ENCODE measurements around the gene GHDC.
"Not testable (repeated sequence)": the region's sequence is repeated elsewhere in the genome, so short reads cannot be mapped to it uniquely, and the experiment has no call there.

GHDC gene

DNA sequence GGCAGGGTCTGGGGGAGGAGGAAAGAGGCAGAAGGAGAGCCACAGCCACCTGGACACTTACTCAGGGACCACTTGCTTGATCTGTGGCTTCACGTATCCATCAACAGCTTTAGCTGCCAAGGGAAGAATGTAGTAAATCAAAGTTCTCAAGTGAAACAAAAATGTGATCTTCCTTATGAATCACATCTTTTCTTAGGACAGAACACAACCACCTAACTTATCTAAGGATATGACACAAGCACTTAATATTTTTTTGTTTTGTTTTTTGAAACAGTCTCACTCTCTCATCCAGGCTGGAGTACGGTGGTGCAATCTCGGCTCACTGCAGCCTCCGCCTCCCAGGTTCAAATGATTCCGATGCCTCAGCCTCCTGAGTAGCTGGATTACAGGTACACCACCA, 8.4 kb upstream of the GHDC start:
- no peak for FAIRE-seq

DNA sequence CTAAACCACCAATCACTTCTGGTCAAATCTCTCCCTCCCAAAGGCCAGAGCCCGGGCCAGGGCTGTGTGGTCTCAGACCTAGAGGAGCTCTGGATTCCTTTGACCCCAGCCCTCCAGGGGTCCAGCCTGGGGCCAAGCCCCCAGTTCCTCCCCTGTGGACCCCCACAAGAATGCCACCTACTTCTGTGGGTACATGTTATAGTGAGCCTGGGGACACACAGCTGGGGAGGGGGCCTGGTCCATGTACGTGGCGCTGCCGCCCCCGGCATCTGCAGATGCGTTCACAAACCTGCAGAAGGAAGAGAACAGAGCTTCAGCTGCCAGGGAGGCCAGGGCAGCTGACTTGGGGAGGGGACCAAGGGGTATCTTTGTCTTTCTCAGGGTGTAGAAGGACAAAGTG, 7.9 kb upstream of the GHDC start:
- no peak for FAIRE-seq

- FAIRE-seq, result no peak
These were observed 7.1 kb upstream of the GHDC start for GRCh38 chr17:42201458-42201772.

DNA sequence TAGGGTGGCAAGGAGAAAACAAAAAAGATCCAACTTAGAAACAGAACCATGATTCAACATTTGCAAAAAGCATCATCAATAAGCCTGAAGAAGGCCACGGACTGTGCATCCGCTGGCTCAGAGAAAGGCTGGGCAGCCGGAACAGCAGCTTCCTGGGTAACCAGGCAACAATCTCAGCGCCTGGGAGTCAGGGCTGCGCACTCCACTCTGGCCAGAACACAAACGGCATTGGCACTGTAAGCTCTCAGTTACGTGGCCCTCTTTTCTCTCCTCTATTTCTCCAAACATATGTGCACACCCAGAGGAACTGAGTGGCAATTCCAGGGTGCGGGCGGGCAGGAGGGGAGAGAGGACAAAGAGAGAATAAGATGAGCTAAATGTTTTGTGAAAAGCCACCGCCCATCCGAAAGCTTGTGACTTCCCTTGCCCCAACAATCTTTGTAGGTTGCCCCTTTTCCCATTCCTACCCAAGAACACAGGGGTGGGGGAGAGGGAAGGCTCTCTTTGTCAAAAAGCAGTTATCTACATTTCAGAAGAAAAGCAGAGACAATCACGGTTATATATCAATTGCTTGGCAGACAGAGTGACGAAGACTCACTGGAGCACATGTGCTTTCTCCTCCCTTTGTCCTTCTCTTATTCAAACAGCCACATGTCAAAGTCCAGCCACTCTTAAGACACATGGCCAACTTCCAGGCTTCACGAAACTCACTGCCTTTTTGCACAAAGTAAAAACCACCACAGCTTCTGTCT, 6.6 kb upstream of the GHDC start:
- no peak for FAIRE-seq

GRCh38 chr17:42199416-42200011, 5.2 kb upstream of the GHDC start:
- FAIRE-seq, result no peak

GRCh38 chr17:42198897-42199296, 4.6 kb upstream of the GHDC start:
- no peak for FAIRE-seq

GRCh38 chr17:42197564-42198156, 3.4 kb upstream of the GHDC start:
- no peak for FAIRE-seq

- no peak for FAIRE-seq
These were observed 902 bp downstream of the GHDC start for GRCh38 chr17:42193216-42193968.

DNA sequence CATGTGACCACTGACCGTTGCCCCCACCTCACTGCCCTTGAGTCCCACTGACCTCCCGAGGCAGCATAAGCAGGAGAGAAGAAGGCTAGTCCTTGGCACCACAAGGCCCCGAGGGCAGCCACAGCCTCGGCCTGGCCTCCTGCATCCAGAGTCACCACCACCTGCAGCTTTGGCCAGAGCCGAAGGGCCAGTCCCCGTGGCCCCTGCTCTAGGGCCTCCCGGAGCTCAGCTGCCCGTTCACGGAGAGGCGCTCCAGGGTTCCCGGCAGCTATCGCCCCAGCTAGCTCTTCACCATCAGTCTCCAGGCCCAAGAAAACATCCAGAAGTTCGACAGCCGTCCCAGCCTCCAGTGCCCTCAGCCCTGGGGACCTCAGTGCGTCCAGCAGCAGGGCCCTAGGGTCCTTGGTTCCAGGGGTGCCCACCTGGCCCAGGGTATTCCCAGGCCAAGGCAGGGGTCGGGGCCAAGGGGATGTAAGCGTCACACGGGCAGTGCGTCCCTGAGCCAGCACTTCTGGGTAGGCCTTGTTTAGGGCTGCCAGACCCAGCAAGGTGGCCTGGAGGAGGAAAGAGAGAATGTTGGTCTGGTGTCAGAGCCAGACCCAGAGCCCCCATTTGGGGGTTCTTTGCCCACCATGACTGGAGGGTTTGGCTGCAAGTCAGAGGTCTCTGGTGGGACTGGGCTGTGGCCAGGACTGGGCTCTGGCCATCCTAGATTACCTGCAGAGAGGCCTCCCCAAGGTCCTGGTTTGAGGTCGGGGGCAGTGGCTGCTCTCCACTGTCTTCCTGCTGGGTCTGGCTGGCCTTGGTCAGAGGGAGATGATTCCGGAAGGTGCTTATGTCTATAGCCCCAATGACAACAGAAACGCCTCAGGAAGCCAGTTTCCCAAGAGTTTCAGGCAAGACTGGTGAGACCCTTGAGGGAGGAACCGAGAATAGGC, 1.8 kb downstream of the GHDC start:
- no peak for FAIRE-seq

GRCh38 chr17:42191275-42191608, 3.1 kb downstream of the GHDC start:
- FAIRE-seq, result no peak

GRCh38 chr17:42190491-42191274, 3.6 kb downstream of the GHDC start:
- no peak for FAIRE-seq

GRCh38 chr17:42189651-42189965, 4.7 kb downstream of the GHDC start:
- no peak for FAIRE-seq

GRCh38 chr17:42188749-42189650, 5.3 kb downstream of the GHDC start:
- no peak for FAIRE-seq

GRCh38 chr17:42187833-42188232, 6.5 kb downstream of the GHDC start:
- FAIRE-seq, result no peak

DNA sequence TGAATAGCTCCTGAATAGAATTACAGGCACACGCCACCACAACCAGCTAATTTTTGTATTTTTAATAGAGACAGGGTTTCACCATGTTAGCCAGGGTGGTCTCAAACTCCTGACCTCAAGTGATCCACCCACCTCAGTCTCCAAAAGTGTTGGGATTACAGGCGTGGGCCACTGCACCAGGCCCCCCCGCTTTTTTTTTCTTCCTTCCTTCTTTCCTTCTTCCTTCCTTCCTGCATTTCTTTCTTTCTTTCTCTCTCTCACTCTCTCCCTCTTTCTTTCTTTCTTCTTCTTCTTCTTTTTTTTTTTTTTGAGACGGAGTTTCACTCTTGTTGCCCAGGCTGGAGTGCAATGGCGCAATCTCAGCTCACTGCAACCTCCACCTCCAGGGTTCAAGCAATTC, 8.1 kb downstream of the GHDC start:
- not testable (repeated sequence) for FAIRE-seq

DNA sequence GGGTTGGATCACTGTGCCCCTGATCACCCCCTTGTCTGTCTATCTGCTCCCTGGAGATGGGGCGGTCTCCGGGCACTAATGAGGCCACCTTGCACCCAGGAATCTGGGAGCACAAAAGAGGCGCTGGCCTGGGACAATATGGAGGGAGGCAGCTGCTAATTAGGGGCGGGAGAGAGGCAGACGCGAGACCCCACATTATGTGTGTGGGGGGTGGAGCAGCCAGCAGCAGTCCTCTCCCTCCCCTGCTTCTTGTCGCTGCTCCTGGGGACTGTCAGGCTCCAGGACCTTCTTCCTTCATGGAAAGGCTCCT, 8.7 kb downstream of the GHDC start:
- FAIRE-seq, result no peak

GRCh38 chr17:42184713-42185620, 9.3 kb downstream of the GHDC start, which contains the start of gene HCRT:
Gene HCRT, minus strand, starts transcription at chr17:42185452. Its CDS starts 87 bp downstream, at chr17:42185365.
- FAIRE-seq, result no peak

DNA sequence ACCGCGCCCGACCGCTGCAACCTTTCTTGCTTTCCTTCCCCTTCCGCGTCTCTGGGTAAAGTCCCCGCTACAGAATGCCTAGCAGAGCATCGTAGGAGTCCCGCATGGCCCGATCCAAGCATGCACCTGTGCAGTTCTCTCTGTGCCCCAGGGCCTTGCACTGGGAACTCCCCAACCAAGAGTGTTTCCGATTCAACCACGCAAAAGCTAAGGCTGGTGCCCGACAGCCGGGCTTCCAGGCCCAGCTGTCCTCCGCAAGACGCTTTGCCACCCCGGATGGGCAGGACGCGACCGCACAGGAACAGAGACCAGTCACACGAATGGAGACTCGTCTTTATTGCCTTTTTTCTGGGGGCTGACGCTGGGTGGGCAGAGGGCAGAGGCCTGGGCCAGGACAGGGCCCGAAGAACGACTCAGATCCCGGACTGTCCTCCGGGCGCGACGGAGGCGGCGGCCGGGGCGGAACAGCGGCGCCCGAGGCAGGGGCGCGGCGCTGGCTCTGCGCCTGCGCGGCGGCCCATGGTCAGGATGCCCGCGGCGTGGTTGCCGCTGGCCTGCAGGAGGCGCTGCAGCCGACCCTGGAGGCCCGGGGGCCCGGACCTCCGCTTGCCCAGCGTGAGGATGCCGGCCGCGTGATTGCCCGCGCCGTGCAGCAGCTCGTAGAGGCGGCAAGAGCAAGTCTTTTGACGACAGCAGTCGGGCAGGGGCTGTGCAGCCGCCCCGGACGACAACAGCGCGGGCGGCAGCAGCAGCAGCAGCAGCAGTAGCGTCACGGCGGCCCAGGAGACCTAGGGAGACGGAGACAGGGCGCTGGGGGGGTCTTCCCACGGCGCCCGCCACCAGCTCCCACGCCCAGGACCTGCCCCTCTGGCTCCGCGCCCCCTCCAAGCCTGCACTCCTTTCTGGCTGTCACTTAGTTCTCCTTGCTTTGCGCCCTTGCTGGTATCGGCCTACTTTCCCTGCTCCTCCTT, 10.3 kb downstream of the GHDC start:
- no peak for FAIRE-seq

All from TTC549 (cell line).